Stomach (tissue), 9 donors: ENCODE data around the gene SPDYC. TPM values are rescaled to one million over a fixed set of nuclear protein-coding genes. Genes with fewer than 3 reads are reported as not detected.

ENCODE experiments used
- DNase-seq, 2 donors: peaks; one replicate each; pipeline versions ENCODE4 v3.0.0 to v3.0.0-alpha.2; 2013 to 2019
- H3K27ac ChIP-seq, 5 donors: fragments of 200-600 bp in 4 of 5; sonication (generic) in 4 of 5; one replicate each; pipeline ENCODE4 v1.5.1; 2013 to 2019; ENCODE audit warnings: mild to moderate bottlenecking in 1 of 5, moderate library complexity in 1 of 5
- H3K27me3 ChIP-seq, 3 donors: fragments of 200-600 bp; sonication (generic); one replicate each; pipeline ENCODE4 v1.5.1; 2017 to 2019; ENCODE audit warnings: mixed run types in 1 of 3
- H3K36me3 ChIP-seq, 4 donors: fragments of 200-600 bp; sonication (generic); 1 replicate in 3 of 4; 2 replicates in 1 of 4; pipeline ENCODE4 v1.5.1; 2016 to 2019
- H3K4me1 ChIP-seq, 4 donors: fragments of 200-600 bp; sonication (generic); one replicate each; pipeline ENCODE4 v1.5.1; 2016 to 2019
- H3K4me3 ChIP-seq, 4 donors: fragments of 200-600 bp; sonication (generic) in 3 of 4; one replicate each; pipeline ENCODE4 v1.5.1; 2016 to 2019; ENCODE audit warnings: mild to moderate bottlenecking in 1 of 4
- H3K9me3 ChIP-seq, 4 donors: fragments of 200-600 bp; sonication (generic); one replicate each; pipeline ENCODE4 v1.5.1; 2016 to 2019
- EP300 ChIP-seq: sonication (generic); formaldehyde crosslinking; IDR thresholded peaks from one replicate; pipeline ENCODE4 v1.6.1; 2017; ENCODE audit warnings: antibody characterized with exemption
- POLR2A ChIP-seq, 4 donors: fragments of 450-650 bp; IDR thresholded peaks; one replicate each; pipeline ENCODE4 v1.6.1; 2016; ENCODE audit warnings: antibody characterized with exemption in 4 of 4, control low read depth in 2 of 4, mild to moderate bottlenecking in 1 of 4, moderate library complexity in 1 of 4
- POLR2AphosphoS5 ChIP-seq, 3 donors: sonication (generic); formaldehyde crosslinking; IDR thresholded peaks; one replicate each; pipeline ENCODE4 v1.6.1; 2016; ENCODE audit warnings: antibody characterized with exemption in 3 of 3
- WGBS, 5 donors: extraction: QIAGEN DNeasy Blood & Tissue Kit in 3 of 5; methylation state at CpG; one replicate each; pipeline versions ENCODE4 v1.1.5 to v1.1.7; 2013 to 2018; 5-methylcytosine and 5-hydroxymethylcytosine counted together
- intact Hi-C: fragments of 100-400 bp; cut with DNase I; formaldehyde crosslinking; loops from one replicate; pipeline ENCODE4 v1.15.1; 2023; ENCODE audit warnings: low total_unique reads
- polyA plus RNA-seq, 3 donors: library from polyadenylated mRNA; stranded (reverse); fragments of 200-250 nt; gene quantifications; one replicate each; pipeline ENCODE4 v1.2.3, GENCODE V29; 2013
- total RNA-seq, 5 donors: library from RNA; depleted of rRNA; stranded (reverse); fragments of >200 nt; gene quantifications; one replicate each; pipeline versions ENCODE4 v1.1.0 to v1.2.3, GENCODE V29; 2014 to 2016
- TF ChIP-seq, protein P1 (sequence below), 7 experiments: fragments of 450-650 bp in 4 of 7; fragments of 200-600 bp in 3 of 7; sonication (generic) in 3 of 7; IDR thresholded peaks; one replicate each; pipeline ENCODE4 v1.5.1; 2016 to 2019; ENCODE audit warnings: antibody characterized with exemption in 7 of 7, control low read depth in 2 of 7, mild to moderate bottlenecking in 1 of 7
- donor health status: healthy with polysubstance abuse.
- donor health status: Bipolar disorder and iron deficiency.
- donor health status: healthy.

Gene SPDYC
- total and polyA plus RNA-seq, 8 donors: not detected

DNA sequence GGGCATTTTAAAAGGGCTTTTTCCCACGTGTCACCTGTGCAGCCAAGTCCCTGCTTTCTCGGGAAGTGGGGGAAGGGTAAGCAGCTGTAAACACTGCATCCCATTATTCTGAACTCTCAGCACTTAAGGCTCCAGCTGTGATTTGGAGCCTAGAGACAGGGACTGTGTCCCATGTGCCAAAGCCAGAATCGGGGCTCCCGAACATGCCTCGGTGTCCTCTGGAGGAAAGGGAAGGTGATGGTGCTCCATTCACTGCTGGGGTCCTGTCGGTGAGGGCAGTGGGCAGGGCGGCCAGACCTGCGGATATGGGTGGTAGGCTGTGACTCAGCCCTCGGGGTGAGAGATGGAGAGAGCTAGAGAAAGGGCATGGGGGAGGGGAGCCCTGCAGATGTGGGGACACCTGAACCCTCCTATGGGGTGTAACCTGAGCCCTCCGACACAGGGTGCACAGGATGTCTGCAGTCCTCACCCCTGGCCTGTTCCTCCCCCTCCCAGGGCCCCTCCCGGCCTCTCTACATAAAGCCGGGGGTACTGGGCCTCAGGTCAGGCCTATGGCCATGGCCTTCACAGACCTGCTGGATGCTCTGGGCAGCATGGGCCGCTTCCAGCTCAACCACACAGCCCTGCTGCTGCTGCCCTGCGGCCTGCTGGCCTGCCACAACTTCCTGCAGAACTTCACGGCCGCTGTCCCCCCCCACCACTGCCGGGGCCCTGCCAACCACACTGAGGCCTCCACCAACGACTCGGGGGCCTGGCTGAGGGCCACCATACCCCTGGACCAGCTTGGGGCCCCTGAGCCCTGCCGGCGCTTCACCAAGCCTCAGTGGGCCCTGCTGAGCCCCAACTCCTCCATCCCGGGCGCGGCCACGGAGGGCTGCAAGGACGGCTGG, 43.5 kb downstream of the SPDYC start:
- 41 to 58% (median 45%) methylated on average over 16 to 26 of the region's 26 CpGs for WGBS, 5 donors

GRCh38 chr11:65214212-65214845, 44.3 kb downstream of the SPDYC start:
- DNase-seq: peak in 1 of 2 donors; percentile 21
- TF ChIP-seq POLR2AphosphoS5 (IDR thresholded peaks at IDR 0.05) (no peak), POLR2A (IDR thresholded peaks at IDR 0.05) (no peak), EP300 (no peak)
- TF ChIP-seq, protein P1, sequence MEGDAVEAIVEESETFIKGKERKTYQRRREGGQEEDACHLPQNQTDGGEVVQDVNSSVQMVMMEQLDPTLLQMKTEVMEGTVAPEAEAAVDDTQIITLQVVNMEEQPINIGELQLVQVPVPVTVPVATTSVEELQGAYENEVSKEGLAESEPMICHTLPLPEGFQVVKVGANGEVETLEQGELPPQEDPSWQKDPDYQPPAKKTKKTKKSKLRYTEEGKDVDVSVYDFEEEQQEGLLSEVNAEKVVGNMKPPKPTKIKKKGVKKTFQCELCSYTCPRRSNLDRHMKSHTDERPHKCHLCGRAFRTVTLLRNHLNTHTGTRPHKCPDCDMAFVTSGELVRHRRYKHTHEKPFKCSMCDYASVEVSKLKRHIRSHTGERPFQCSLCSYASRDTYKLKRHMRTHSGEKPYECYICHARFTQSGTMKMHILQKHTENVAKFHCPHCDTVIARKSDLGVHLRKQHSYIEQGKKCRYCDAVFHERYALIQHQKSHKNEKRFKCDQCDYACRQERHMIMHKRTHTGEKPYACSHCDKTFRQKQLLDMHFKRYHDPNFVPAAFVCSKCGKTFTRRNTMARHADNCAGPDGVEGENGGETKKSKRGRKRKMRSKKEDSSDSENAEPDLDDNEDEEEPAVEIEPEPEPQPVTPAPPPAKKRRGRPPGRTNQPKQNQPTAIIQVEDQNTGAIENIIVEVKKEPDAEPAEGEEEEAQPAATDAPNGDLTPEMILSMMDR (IDR thresholded peaks at IDR 0.05): no peak
- H3K4me3 ChIP-seq: no peak overlapping the region
- WGBS, 5 donors: 70 to 85% (median 77%) methylated on average over 10 to 16 of the region's 16 CpGs
- intact Hi-C loops: no loop called here
- H3K4me1 ChIP-seq: peaks cover 3 to 11% (median 8%) of the 10 kb centered on the region in 4 donors
- peaks cover 26 to 32% (median 30%) of the 10 kb centered on the region in 4 donors for H3K36me3 ChIP-seq
- H3K9me3 ChIP-seq: no peaks in the 10 kb centered on the region
- no peaks in the 10 kb centered on the region for H3K27me3 ChIP-seq
- no peak overlapping the region for H3K27ac ChIP-seq

More for the DNA sequence above, 43.5 kb downstream of the SPDYC start:
- TF ChIP-seq EP300 (no peak), POLR2AphosphoS5 (IDR thresholded peaks at IDR 0.05) (no peak), POLR2A (IDR thresholded peaks at IDR 0.05) (no peak)
- TF ChIP-seq, protein P1 (IDR thresholded peaks at IDR 0.05): no peak
- intact Hi-C loops: no loop called here
- Histone ChIP-seq H3K27ac (no peak overlapping the region), H3K36me3 (peaks cover 34 to 40% (median 38%) of the 10 kb centered on the region in 4 donors), H3K9me3 (no peaks in the 10 kb centered on the region), H3K4me3 (no peak overlapping the region), H3K27me3 (no peaks in the 10 kb centered on the region), H3K4me1 (peaks cover 3 to 11% (median 8%) of the 10 kb centered on the region in 4 donors)
- DNase-seq: peak; percentile 24 to 46

DNA sequence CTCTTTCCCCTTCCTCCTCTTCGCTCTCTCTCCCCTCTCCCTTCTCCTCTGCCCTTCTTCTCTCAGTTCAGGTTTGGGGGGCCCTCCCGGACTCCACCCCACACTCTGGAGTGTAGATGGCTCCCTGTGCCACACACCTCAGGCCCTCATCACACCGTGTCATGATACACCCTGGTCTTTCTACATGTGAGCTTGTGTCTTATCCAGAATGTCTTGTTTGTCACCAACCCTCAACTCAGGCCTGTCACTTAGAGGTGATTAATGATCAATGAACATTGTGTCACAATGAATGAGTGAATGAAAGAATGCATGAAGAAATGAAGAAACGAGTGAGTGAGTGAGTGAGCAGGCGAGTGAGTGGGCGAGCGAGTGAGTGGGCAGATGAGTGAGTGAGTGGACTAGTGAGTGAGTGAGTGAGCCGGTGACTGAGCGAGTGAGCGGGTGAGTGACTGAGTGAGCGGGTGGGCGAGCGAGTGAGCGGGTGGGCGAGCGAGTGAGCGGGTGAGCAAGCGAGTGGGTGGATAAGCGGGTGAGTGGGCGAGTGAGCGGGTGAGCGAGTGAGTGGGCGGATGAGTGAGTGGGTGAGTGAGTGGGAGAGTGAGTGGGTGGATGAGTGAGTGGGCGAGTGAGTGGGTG, 45.5 kb downstream of the SPDYC start:
- peak in 1 of 2 donors; percentile 16 for DNase-seq
- TF ChIP-seq POLR2AphosphoS5 (IDR thresholded peaks at IDR 0.05) (no peak), POLR2A (IDR thresholded peaks at IDR 0.05) (no peak), EP300 (no peak)
- TF ChIP-seq, protein P1 (IDR thresholded peaks at IDR 0.05): no peak
- H3K4me3 ChIP-seq: no peak overlapping the region
- intact Hi-C loops: no loop called here
- no peaks in the 10 kb centered on the region for H3K9me3 ChIP-seq
- no peaks in the 10 kb centered on the region for H3K27me3 ChIP-seq
- WGBS, 5 donors: 87 to 92% (median 89%) methylated on average over 17 to 24 of the region's 24 CpGs
- peaks cover 0 to 18% (median 8%) of the 10 kb centered on the region in 4 donors for H3K4me1 ChIP-seq
- peaks cover 14 to 20% (median 18%) of the 10 kb centered on the region in 4 donors for H3K36me3 ChIP-seq
- no peak overlapping the region for H3K27ac ChIP-seq

DNA sequence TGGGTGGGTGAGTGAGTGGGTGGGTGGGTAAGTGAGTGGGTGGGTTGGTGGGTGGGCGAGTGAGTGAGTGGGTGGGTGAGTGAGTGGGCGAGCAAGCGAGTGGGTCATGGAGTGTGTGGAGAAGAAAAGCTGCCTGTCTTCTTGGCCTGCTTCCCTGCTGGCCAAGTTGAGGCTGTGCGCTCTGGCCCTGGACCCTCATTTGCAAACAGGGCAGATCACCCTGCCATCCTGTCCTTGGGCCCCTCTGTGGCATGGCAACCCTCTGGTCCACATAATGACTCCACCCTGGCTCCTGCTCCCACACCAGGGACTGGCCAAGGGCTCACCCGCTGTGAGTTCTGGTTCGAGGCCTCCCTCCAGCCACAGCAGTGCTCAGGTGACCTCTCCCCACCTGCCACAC, 46.8 kb downstream of the SPDYC start:
- Histone ChIP-seq H3K27me3 (no peaks in the 10 kb centered on the region), H3K9me3 (no peaks in the 10 kb centered on the region), H3K36me3 (peaks cover 1 to 7% (median 5%) of the 10 kb centered on the region in 4 donors), H3K27ac (no peak overlapping the region), H3K4me1 (peaks cover 0 to 18% (median 8%) of the 10 kb centered on the region in 4 donors), H3K4me3 (no peak overlapping the region)
- TF ChIP-seq POLR2A (IDR thresholded peaks at IDR 0.05): no peak
- no peak for TF ChIP-seq EP300
- no peak for TF ChIP-seq POLR2AphosphoS5 (IDR thresholded peaks at IDR 0.05)
- TF ChIP-seq, protein P1 (IDR thresholded peaks at IDR 0.05): no peak
- DNase-seq: no peak
- intact Hi-C loops: no loop called here
- WGBS, 5 donors: 79 to 89% (median 85%) methylated on average over 6 of the region's 6 CpGs
